Endothelial cell (in vitro differentiated cells): ENCODE measurements around the gene PI4KA. TPM values are rescaled to one million over a fixed set of nuclear protein-coding genes. Genes with fewer than 3 reads are reported as not detected.

Source experiments
- DNase-seq: peaks from one replicate; pipeline ENCODE4 v3.0.0; 2021; ENCODE audit warnings: low spot score
- H3K27ac Mint-ChIP-seq: one replicate; pipeline ENCODE4 v1.8.0; 2021; ENCODE audit warnings: mixed read lengths, inconsistent platforms; ENCODE audit not compliant: unreplicated experiment
- H3K27me3 Mint-ChIP-seq: one replicate; pipeline ENCODE4 v1.8.0; 2021; ENCODE audit warnings: mild to moderate bottlenecking, moderate library complexity, mixed read lengths, inconsistent platforms; ENCODE audit not compliant: unreplicated experiment
- H3K36me3 Mint-ChIP-seq: one replicate; pipeline ENCODE4 v1.8.0; 2021; ENCODE audit warnings: mild to moderate bottlenecking, low read depth, mixed read lengths, inconsistent platforms; ENCODE audit not compliant: unreplicated experiment
- H3K4me1 Mint-ChIP-seq: one replicate; pipeline ENCODE4 v1.8.0; 2021; ENCODE audit warnings: mild to moderate bottlenecking, mixed read lengths, inconsistent platforms; ENCODE audit not compliant: unreplicated experiment
- H3K4me3 Mint-ChIP-seq: one replicate; pipeline ENCODE4 v1.8.0; 2021; ENCODE audit warnings: mild to moderate bottlenecking, mixed read lengths, inconsistent platforms; ENCODE audit not compliant: unreplicated experiment
- H3K9me3 Mint-ChIP-seq: one replicate; pipeline ENCODE4 v1.8.0; 2021; ENCODE audit warnings: mixed read lengths, inconsistent platforms; ENCODE audit not compliant: unreplicated experiment
- total RNA-seq: library from RNA; stranded (reverse); fragmentation: NEBNext Ultra II Directional; extraction: Animal tissue kit (Norgen Biotek cat#: 25700); gene quantifications from one replicate; pipeline ENCODE4 v1.2.1, GENCODE V29; 2021; ENCODE audit not compliant: unreplicated experiment
- TF ChIP-seq, protein P1 (sequence below): fragments of 200-600 bp; sonication (generic); IDR thresholded peaks from one replicate; pipeline ENCODE4 v1.5.0; 2021; ENCODE audit warnings: antibody characterized with exemption; ENCODE audit not compliant: unreplicated experiment

PI4KA gene
- total RNA-seq, 1 donor from 2014 or later: 65.3 TPM

DNA sequence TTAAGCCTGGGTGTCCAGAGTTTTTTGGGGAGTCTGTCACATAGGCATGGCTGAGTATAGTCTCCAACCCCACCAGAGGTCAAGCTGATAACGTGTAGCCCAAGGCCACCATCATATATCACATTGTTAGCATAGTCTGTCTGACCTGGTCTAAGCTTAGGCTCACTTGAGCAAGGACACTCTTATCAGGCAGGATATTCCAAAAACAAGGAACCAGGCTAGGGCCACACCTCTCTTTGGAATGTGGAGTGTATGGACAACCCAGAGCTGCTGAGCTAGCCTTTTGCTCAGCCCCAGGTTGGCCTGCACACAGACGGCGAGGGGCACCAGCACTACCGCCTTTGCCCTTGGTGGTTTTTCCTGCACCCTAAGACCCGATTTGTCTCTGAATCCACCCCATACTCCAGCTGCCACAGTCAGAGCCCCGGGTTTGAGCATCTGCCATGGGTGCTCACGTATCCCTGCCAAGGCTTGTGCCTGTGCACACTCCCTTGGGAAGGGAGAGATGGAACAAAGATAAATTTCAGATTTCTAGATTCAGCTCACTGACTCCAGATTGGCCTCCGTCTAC lies 7.3 kb upstream of the PI4KA start:
- H3K27ac Mint-ChIP-seq: no peak overlapping the region

DNA sequence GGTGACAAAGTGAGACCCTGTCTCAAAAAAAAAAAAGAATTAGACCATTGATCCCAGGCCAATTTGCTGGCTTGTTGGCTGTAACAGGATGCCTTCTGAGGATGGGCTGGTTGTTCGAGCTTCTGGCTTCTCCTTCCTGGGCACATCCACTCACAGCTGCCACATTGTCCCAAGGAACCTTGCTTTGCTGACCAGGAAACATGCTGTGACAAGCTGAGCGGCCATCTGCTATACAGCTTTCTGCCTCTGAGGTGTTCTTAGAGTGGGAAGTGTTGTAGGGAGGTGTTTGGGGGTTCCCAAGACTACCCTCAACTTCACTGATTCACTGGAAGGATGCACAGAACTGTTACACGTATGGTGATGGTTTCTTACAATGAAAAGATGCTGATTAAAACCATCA lies 6.7 kb upstream of the PI4KA start:
- H3K36me3 Mint-ChIP-seq: peaks cover 10% of the 10 kb centered on the region
- peaks cover 2% of the 10 kb centered on the region for H3K27me3 Mint-ChIP-seq
- peaks cover 19% of the 10 kb centered on the region for H3K4me1 Mint-ChIP-seq
- TF ChIP-seq, protein P1, sequence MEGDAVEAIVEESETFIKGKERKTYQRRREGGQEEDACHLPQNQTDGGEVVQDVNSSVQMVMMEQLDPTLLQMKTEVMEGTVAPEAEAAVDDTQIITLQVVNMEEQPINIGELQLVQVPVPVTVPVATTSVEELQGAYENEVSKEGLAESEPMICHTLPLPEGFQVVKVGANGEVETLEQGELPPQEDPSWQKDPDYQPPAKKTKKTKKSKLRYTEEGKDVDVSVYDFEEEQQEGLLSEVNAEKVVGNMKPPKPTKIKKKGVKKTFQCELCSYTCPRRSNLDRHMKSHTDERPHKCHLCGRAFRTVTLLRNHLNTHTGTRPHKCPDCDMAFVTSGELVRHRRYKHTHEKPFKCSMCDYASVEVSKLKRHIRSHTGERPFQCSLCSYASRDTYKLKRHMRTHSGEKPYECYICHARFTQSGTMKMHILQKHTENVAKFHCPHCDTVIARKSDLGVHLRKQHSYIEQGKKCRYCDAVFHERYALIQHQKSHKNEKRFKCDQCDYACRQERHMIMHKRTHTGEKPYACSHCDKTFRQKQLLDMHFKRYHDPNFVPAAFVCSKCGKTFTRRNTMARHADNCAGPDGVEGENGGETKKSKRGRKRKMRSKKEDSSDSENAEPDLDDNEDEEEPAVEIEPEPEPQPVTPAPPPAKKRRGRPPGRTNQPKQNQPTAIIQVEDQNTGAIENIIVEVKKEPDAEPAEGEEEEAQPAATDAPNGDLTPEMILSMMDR: no peak
- H3K9me3 Mint-ChIP-seq: no peaks in the 10 kb centered on the region
- no peak for DNase-seq
- H3K27ac Mint-ChIP-seq: no peak overlapping the region
- H3K4me3 Mint-ChIP-seq: no peak overlapping the region

More for the DNA sequence above, 7.3 kb upstream of the PI4KA start:
- Mint-ChIP-seq H3K4me3 (no peak overlapping the region), H3K4me1 (peaks cover 19% of the 10 kb centered on the region), H3K27me3 (peaks cover 2% of the 10 kb centered on the region), H3K9me3 (no peaks in the 10 kb centered on the region), H3K36me3 (peaks cover 10% of the 10 kb centered on the region)
- DNase-seq: no peak
- TF ChIP-seq, protein P1: no peak

DNA sequence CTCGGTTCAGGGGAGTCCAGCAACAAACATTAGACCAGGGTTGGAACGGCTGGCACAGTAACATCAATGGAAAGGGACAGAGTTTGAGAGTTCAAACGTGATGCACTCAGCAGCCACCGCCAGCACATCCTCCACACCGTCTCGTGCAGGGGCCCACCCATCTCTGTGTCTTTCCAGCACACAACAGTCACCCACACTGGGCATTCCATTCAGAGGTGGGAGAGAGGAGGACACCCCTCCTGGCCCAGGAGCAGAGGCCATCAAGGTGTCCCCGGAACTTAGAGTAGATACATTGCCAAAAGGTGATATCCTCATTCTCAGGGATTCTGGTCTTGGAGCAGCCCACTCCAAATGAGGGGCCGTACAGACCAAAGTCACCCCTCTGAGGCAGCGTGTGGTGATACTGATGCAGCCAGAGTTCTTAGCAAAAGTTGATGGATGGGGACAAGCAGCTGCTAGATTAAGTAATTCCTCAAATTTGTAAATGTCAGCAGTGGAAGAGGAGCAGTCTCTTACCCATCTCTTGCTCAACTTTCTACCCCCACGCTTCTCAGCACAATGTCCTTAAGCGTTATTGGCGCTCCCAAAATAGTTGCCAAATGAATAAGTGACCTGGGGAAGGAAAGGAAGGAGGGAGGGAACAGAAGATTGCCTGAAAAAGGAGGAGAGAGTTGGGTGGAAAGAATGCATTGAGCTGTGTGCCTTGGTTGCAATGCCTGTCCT lies 5.7 kb upstream of the PI4KA start:
- Mint-ChIP-seq H3K4me1 (peaks cover 25% of the 10 kb centered on the region), H3K27me3 (peaks cover 5% of the 10 kb centered on the region), H3K27ac (no peak overlapping the region), H3K9me3 (no peaks in the 10 kb centered on the region), H3K4me3 (no peak overlapping the region), H3K36me3 (peaks cover 10% of the 10 kb centered on the region)
- no peak for DNase-seq
- TF ChIP-seq, protein P1: no peak

DNA sequence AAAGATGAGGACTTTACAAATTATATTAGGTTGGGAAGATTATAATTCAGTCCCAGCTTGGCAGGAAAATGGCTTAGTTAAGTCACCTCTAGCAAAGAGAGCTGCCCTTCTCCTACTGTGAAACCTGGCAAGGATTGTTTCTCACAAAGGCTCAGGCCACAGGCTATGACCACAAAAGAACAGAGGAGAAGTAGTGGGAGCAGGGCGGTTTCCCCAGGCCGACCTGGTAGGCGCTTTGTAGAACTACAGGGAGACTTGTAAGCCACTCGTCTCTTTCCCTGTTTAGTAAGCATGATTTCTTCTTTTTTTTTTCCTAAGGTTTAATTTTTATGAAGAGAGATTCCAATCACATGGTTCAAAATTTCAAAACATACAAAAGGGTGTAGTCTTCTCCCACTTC lies 4.8 kb upstream of the PI4KA start:
- H3K4me3 Mint-ChIP-seq: no peak overlapping the region
- peaks cover 27% of the 10 kb centered on the region for H3K4me1 Mint-ChIP-seq
- no peaks in the 10 kb centered on the region for H3K9me3 Mint-ChIP-seq
- DNase-seq: no peak
- TF ChIP-seq, protein P1: no peak
- no peak overlapping the region for H3K27ac Mint-ChIP-seq
- peaks cover 10% of the 10 kb centered on the region for H3K36me3 Mint-ChIP-seq
- H3K27me3 Mint-ChIP-seq: peaks cover 6% of the 10 kb centered on the region

DNA sequence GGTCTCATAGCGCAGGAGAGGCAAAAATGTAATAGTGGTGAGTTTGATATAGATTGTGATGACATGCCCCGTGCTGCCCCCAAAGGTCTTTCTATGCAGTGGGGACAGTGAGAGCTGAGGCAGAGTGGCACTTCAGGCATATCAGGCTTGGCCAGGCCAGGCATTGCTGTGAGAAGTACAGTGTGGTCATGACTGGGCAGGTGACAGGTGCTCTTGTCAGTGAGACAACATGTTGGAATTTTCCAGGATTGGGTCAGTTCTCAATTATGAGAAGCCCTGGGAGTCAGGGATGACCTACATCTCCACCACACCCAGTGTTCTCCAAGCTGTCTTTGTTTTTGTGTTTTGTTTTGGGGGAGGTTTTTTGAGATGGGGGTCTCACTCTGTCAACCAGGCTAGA lies 3.9 kb upstream of the PI4KA start:
- H3K4me3 Mint-ChIP-seq: no peak overlapping the region

More for the DNA sequence above, 3.9 kb upstream of the PI4KA start:
- TF ChIP-seq, protein P1: no peak
- H3K36me3 Mint-ChIP-seq: peaks cover 10% of the 10 kb centered on the region
- no peaks in the 10 kb centered on the region for H3K9me3 Mint-ChIP-seq
- H3K27ac Mint-ChIP-seq: no peak overlapping the region
- H3K4me1 Mint-ChIP-seq: peaks cover 30% of the 10 kb centered on the region
- peaks cover 10% of the 10 kb centered on the region for H3K27me3 Mint-ChIP-seq
- DNase-seq: no peak
